Amniotic epithelial cell (primary cell): ENCODE data around the gene POLR1C.
"Not testable (repeated sequence)": the region's sequence is repeated elsewhere in the genome, so short reads cannot be mapped to it uniquely, and the experiment has no call there.

Experiments used
- DNase-seq: peaks from one replicate; pipeline ENCODE4 v3.0.0-alpha.2; 2010; ENCODE audit warnings: low read depth

POLR1C gene

DNA sequence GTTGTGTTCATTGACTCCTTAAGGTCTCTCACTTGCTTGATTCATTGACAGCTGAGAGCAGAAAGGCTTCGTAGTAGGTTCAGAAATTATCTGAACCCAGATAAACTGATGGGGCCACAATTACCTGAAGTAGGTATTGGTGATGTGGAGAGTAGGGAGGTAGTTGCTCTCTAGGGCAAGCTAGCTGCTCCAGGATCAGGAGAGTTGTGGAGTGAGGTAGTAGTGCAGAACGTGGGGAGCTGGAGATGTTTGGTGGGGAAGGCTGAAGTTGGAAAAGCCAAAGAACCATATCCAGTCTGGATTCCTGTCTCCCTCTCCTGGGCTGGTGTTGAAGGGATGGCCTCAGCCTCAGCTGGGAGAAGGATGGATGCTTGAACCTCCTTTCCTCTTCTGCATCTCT, 23.7 kb upstream of the POLR1C start:
- DNase-seq: no peak

DNA sequence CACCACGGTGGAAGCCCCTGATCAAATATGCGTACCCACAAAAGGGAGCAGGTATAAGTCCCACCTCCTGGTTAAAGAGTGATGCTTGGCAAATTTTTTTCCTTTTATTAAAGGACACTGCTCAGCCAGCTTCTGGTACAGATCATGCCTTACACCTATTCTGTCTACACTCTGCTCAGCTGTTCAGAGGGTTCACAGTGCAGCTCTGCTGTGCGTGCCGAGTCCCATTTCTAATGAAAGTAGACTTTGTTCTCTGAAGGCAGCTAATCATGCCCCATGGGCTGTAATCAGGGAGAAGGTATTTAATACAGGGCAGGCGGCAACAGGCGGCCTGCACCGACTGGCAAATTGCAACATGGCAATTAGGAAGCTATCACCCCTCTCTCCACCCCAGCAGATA, 23.1 kb upstream of the POLR1C start:
- no peak for DNase-seq

DNA sequence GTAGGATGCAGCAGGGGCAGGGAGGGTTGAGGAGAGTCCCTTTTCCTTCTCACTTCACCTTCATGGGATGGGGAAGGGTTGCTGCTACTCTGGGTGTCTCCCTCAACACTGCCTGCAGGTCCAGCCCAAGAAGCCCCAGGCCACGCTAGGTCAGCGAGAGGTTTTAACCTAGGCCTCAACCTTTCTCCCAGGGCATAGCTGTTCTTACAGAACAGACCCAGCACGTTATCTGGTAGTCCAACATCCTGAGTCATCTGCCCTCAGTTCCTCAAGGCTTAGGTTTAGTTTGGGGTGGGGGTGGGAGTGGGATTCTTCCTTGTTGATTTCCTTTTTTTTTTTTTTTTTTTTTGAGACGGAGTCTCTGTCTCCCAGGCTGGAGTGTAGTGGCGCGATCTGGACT, 22.6 kb upstream of the POLR1C start:
- DNase-seq: no peak

DNA sequence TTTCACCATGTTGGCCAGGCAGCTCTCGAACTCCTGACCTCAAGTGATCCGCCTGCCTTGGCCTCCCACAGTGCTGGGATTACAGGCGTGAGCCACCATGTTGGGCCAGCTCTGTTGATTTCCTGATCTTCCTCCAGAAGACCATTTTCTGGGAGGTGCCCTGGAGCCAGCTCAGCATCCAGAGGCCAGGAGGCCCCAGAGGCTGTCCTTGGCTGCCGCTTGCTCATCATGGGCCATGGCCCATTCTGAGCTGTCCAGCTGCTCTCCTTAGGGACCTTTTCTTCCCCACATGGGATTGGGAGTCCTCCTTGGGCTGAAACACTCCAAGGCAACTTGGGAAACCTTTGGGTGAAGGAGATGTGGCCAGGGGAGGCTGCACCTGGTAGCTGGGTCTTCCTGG, 22.1 kb upstream of the POLR1C start:
- DNase-seq: no peak

DNA sequence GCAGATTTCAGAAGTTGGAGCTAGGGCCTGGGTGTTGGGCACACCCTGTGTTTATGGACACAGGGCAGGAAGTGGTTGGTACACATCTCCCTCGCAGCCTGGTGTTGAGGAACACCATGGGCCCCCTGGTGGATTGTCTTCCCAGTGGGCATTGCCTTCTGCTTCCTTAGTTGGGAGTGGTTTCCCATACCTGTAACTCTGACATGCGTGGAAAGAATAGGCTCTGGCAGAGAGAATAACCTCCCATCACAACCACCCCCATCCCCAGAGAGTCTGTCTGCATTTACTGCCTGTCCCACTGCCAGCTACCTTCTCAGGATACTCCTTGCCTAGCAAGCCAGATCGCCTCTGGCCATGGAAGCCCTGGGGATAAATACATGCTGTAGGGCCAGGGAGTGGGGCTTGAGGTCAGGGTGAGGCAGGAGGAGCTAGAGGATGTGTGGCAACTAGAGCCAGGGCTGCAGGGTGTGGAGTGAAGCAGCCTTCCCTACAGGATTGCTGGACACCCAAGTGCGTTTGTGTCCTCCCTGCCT, 21.4 kb upstream of the POLR1C start:
- no peak for DNase-seq

DNA sequence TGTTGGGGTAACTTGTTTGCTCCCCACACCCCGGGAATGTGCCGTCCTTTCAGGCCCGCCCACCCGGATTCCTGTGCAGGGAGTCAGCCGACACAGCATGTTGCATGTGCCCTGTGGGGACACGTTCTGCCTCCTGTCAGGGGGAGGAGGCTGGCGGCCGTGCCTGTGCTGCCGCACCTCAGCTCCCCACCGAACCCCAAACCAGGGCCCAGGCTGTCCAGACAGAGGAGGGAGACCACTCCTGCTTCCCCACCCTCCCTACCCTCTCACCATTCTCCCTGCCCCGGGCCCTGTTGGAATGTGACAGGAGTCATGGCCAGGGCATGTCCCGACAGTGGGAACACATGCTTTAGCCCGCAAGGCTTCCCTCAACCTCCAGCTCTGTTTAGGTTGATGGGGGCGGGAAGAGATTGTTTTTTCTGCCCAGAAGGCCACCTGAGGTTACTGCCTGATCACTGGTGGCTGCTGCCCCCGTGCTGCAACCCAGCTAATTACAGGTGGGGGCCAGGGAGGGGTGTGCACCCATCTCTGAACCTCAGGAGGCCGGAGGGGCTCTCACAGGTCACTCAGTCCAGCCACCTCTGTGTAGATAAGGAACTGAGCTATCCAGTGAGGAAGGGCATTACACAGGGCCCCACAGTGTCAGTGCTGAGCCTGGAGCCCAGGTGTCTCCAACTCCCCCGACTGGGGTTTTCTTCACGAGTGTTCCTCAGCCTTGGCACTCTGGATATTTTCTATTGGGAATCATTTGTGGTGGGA, 20.3 kb upstream of the POLR1C start:
- DNase-seq: peak; percentile 44

DNA sequence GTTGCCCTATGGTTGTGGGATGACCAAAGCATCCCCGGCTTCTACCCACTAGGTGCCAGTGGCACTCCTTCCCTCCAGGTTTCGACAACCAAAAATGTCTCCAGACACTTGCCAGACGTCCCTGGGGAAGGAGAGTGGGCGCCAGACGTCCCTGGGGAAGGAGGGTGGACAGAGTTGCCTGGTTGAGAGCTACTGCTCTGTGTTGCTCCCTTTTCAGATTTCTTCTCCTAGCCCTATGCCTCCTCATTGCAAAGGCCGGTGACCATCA, 19.8 kb upstream of the POLR1C start:
- DNase-seq: no peak

DNA sequence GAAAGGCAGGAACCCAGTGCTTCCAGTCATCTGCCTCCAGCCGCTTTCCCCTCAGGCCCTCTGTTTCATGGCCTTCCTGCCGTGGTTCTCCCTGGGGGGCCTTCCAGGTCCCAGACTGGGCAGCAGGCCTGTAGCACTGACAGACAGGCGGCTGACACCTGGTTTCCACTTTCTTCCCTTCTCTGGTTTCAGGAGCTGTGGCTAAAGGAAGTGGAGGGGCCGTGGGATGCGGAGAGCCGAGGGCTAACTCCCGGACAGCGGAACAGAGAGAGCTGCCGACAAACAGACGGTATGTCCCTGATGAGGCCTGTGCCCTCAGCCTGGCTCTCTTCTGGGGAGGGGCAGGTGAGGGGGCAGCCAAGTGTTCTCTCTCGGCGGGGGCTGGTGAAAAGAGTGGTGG, 19.2 kb upstream of the POLR1C start:
- DNase-seq: no peak

DNA sequence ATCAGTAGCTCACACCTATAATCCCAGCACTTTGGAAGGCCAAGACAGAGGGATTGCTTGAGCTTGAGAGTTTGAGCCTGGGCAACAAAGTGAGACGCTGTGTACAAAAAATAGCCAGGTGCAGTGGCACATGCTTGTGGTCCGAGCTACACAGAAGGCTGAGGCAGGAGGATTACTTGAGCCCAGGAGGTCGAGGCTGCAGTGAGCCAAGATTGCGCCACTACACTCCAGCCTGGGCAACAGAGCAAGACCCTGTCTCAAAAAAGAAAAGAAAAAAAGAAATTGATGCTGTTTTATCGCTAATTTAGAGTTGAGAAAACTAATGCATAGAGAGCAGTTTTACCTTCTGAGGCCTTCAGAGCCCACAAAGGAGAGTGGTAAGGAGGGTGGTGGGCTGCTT, 18.6 kb upstream of the POLR1C start:
- DNase-seq: not testable (repeated sequence)

DNA sequence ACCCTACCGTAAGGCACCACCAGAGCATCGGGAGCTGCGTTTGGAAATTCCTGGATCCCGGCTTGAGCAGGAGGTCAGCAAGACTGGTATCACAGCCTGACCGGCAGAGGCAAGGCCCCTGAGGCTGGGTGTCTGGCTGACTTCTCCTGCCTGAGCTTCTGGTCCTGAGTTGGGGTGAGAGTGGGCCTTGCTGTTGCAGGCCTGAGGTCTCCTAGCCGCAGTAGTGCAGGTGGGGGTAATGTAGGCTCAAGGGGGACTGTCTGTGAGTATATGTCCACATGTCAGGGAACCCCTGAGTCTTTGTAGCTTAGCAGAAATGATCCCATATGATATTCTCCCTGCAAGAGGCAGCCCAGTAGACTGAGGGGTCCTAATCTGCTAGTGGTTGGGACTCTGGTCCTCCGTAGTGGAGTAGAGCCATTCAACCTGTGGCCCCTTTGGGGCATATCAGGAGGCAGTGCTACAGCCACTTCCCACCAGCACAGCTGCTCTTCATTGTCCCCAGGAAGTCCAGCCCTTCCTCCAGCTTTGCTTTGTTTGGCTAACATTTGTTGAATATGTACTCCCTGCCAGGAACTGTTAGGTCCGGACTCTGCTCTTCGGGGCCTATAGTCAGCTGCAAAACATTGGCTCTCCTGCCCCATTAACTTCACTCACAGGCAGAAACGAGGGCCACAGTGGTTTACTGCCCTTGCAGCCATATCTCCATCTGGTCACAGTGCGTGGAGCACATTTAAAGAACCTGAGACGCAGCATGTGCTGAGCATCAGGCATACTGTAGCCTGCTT, 17.7 kb upstream of the POLR1C start:
- no peak for DNase-seq

DNA sequence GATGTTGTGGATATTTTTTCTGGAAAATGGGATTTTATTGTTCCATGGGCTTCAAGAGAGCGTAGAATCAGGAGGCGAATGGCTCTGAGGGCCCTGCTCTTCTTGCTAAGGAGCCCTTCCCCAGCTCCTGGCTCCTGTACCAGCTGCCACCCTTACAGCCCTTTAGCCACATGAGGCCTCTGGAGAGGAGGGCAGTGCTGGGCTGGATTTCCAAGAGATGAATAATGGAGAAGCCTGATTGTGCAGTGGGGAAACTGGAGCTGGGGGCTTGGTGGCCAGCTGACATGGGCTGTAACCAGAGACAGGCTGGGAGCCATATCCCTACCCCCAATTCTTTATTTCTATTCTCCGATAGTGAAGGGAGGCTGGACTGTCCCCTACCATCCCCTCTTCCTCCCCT, 16.0 kb upstream of the POLR1C start:
- no peak for DNase-seq

DNA sequence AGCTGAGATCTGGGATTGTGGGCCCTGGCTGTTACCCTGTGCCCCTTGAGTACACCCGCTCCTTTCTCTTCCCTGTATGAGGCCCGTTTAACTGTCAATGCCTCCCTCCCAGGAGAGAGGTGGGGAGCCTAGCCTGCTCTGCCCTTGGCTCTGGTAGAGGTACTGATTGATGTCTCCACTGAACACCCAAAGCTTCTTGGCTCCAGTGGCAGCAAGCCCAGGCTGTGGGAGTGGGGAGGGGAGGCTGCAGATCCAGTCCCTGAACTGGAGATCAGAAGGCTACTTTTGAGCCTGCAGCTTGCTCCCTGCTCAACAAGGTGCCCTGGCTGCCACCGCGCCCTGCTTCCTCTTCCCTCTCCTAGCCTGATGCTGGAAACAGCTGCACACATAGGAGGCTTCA, 14.2 kb upstream of the POLR1C start:
- DNase-seq: no peak

DNA sequence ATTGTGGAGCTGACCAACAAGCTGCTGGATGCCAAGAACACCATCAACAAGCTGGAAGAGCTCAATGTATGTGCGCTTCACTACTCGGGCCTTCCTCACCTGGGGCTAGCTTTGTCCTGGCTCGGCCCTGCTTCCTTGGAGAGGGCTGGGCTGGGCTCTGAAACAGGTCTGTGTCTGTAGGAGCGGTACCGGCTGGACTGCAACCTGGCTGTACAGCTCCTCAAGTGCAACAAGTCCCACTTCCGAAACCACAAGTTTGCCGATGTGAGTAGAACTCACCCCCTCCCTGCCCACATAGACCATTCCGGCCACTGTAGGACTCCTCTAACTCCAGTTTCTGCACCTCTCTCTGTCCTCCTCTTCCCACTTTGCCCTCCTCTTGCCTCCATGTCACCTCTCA, 13.4 kb upstream of the POLR1C start:
- no peak for DNase-seq

DNA sequence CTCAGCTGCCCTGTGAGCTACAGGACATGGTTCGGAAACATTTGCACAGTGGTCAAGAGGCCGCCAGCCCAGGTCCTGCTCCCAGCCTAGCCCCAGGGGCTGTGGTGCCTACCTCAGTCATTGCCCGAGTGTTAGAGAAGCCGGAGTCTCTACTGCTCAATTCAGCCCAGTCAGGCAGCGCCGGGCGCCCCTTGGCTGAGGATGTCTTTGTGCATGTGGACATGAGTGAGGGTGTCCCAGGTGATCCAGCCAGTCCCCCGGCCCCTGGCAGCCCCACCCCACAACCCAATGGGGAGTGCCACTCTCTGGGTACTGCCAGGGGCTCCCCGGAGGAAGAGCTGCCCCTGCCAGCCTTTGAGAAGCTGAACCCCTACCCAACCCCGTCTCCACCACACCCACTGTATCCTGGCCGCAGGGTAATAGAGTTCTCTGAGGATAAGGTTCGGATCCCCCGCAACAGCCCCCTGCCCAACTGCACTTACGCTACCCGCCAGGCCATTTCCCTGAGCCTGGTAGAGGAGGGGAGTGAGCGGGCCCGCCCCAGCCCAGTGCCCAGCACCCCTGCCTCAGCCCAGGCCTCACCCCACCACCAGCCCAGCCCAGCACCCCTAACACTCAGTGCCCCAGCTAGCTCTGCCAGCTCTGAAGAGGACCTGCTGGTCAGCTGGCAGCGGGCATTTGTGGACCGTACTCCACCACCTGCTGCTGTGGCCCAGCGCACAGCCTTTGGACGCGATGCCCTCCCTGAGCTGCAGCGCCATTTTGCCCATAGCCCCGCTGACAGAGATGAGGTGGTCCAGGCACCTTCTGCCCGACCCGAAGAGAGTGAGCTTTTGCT, 11.9 kb upstream of the POLR1C start:
- DNase-seq: no peak

DNA sequence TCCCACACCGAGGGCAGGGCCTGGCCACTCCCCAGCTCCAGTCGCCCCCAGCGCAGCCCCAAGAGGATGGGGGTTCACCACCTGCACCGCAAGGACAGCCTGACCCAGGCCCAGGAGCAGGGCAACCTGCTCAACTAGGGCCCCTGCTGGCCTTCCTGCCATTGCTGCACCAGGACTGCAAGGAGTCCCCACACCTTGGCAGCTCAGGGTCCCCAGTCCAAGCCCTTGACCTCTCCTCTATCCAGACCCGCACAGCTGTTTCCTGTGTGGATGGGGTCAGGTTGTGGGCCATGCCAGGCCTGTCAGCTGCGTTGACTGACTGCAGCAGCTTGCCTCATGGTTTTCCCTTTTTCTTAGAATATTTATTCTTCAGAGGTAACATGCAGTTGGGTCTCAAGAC, 11.2 kb upstream of the POLR1C start:
- DNase-seq: no peak

DNA sequence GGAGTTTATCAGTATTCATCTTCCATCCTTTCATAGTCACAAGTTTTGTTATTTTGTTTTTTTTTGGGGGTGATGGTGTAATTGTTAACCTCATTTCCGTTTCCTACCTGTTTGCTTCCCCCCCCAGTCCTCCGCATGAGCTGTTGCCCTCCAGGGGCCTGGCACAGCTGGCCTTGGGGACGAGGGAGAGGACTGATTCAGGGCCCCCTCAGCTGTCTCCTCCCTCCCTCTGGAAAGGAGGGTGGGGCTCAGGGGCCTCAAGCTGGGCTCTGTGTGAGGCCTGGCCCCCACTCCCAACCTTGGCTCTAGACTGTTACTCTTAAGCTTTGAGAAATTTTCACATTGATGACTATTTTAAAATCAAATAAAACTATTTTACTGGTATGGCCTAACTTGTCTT, 10.7 kb upstream of the POLR1C start:
- DNase-seq: no peak

DNA sequence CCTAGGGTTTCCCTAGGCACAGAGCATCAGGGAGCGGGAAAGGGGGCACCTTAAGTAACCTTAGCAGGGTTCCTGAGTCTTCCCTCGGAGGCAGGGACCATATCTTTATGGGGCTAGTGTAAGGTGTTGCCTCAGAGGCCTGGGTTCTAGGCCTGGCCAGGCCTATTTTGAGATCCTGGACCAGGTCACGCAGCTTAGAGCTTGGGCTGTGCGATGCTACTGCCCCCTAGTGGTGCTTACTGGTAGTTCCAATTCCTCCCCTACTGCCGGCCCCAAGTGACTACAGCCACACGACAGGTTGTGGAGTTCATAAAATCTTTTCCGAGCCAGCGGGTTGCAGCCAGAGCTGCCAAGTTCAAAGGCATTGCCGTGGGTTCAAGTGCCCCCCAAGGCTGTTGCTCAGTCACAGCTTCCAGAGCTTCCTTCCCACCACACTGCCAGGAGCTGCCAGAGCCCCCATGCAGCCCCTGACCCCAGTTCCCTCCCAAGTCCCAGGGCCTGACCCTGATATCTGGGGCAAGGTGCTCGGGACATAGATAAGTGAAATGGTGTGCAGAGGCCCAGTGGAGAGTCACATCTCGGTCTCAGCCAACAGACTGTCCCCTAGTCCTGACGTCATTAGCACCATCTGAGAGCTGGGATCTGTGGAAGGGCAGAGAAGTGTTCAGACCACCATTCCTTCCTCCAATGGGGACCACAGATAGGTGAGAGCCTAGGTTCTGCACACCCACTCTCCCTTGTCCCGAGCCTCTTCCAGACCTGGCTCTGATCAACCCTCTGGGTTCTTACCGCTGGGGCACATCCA, 10.0 kb upstream of the POLR1C start:
- DNase-seq: peak; percentile 68

DNA sequence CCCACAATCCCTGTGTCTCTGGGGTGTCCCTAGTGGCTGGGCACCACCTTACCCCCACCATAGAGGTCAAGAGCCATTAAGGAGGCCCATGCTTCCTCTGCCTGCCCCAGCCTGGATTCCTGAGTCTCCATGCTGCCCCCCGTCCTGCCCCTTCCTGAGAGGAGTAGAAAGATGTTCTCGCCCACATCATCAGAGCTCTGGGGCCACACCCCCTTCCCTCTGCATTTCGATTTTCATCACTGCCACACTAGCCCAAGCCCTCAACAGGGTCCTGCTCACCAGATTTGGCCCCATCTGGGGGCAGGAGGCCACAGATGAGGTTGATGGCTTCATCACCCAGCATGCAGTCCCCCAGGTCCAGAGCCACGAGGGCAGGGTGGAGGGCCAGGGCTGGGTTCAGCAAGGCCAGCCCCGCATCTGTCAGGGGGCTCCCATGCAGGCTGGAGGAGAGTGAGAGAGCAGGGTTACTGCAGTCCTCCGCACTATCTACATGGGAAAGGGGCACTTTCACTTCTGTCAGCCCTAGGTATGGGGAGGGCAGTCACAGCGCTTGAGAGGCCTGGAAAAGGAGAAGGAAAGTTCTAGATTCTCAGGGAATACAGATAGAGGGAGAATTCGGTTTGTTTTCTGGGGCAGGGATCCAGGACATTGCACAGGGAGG, 8.3 kb upstream of the POLR1C start:
- DNase-seq: no peak

DNA sequence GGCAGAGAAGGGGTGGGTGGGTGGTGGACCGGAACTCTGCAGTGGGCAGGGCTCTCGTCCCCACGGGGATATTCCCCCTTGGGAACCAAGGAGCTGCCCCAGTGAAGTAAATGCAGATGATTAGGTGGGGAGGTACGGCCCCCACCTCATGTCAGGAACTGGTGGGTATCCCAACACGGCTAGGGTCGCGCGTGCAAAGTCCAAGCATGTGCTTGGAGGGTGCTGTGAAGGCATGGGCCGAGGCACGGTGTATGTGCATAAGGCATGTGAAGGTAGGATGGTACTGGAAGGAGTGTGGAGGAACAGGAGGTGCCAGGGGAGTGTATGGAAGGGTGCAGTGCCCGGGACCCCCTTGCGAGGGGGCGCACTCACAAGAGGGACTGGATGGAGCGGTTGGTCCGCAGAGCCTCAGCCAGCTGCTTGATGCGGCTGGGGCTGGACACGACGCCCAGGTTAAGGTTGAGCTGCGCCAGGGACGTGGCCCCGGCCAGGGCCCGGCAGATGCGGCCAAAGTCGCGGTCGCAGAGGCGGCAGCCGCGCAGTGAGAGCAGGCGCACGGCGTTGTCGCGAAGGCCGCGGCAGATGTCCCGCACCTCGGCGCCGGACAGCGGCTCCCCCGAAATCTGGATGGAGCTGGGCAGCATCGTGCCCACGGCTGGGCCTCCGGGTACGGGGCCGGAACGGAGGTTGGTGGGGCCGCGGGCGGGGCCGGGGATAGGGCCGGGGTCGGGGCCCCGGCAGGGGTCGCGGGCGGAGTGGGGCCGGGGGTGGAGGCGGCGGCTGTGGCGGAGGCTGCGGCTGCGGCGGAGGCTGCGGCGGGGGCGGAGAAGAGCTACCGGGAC, 7.5 kb upstream of the POLR1C start:
- DNase-seq: no peak

DNA sequence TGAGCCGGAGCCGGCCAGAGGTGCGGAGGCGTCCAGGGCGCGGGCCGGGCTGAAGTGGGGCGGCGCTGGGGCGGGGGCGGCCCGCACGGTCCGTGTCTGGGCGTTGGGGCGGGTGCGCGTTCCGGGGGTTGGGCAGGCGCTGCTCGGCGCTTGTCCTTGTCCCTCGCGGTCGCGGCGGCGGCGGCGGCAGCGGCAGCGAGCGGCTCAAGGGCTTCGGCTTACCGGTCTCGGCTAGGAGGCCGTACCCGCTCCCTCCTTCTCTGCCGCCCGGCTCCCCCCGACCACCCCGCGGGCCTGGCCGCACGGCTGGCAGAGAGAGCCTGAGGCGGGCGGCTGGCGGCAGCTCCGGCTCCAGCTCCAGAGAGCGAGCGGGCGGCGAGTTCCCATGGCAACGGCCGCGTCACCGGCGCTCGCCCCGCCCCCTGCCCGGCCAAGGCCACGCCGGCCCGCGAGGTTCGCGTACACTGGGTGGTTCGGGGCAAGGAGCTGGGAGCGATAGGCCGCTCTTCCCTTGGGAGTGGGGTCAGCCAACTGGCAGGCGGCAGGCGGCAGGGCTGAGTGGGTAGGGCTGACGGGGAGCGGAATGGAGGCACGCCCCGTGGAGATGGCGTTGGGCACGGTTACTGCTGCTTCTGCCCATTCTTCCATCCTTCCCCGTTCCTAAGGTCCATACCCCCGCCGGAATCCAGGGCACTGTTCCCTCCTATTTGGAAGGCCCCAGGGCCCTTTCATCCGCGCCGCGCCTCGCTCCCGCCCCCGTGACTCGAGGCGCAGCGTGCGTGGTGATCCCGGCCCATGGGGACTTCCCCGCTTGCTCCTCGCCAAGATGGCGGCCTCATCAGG, 6.7 kb upstream of the POLR1C start, which contains the start of gene LRRC73:
Gene LRRC73, minus strand, starts transcription at position 363 of the 843 bp plus-strand sequence. CDS start 561 bp downstream, outside the sequence.
- DNase-seq: peak; percentile 75
